GM08714 (cell line): ENCODE measurements around the gene UBE2D2.
"Not testable (repeated sequence)": the region's sequence is repeated elsewhere in the genome, so short reads cannot be mapped to it uniquely, and the experiment has no call there.

Experiments
- H3K4me3 ChIP-seq: fragments of 200-500 bp; sonication (Bioruptor generic); 2 replicates; pipeline ENCODE4 v1.5.1; 2014; ENCODE audit warnings: mild to moderate bottlenecking, low read length, inconsistent platforms
- ZNF274 ChIP-seq: IDR thresholded peaks from 2 replicates; pipeline ENCODE4 v1.6.1; 2012; ENCODE audit warnings: mild to moderate bottlenecking, low read depth, low read length

Gene UBE2D2

GRCh38 chr5:139566611-139567010, 5.5 kb downstream of the UBE2D2 start:
- H3K4me3 ChIP-seq = peak overlapping the region; percentile 1; the same call in 1 of the 2 replicates
- no peak for TF ChIP-seq ZNF274

- TF ChIP-seq ZNF274 = no peak
- H3K4me3 ChIP-seq = no peak overlapping the region
Measured at GRCh38 chr5:139569270-139569955, 8.3 kb downstream of the UBE2D2 start.

GRCh38 chr5:139571543-139571942, 10.4 kb downstream of the UBE2D2 start:
- H3K4me3 ChIP-seq = no peak overlapping the region
- TF ChIP-seq ZNF274 = no peak

GRCh38 chr5:139571966-139572365, 10.8 kb downstream of the UBE2D2 start:
- no peak overlapping the region for H3K4me3 ChIP-seq
- TF ChIP-seq ZNF274 = no peak

GRCh38 chr5:139574641-139575312, 13.6 kb downstream of the UBE2D2 start:
- H3K4me3 ChIP-seq = no peak overlapping the region
- TF ChIP-seq ZNF274 = no peak

GRCh38 chr5:139575313-139575646, 14.1 kb downstream of the UBE2D2 start:
- H3K4me3 ChIP-seq = no peak overlapping the region
- TF ChIP-seq ZNF274 = no peak

GRCh38 chr5:139575751-139576150, 14.6 kb downstream of the UBE2D2 start:
- TF ChIP-seq ZNF274 = no peak
- H3K4me3 ChIP-seq = no peak overlapping the region

GRCh38 chr5:139577689-139578290, 16.7 kb downstream of the UBE2D2 start:
- peak overlapping the region; percentile 15; the same call in 1 of the 2 replicates for H3K4me3 ChIP-seq
- no peak for TF ChIP-seq ZNF274

- H3K4me3 ChIP-seq = no peak overlapping the region
- TF ChIP-seq ZNF274 = no peak
Measured at GRCh38 chr5:139578325-139578724, 17.2 kb downstream of the UBE2D2 start.

GRCh38 chr5:139582181-139582580, 21.0 kb downstream of the UBE2D2 start:
- H3K4me3 ChIP-seq = not testable (repeated sequence)

- TF ChIP-seq ZNF274 = no peak
Measured at GRCh38 chr5:139584137-139584536, 23.0 kb downstream of the UBE2D2 start.

GRCh38 chr5:139588116-139588515, 27.0 kb downstream of the UBE2D2 start:
- H3K4me3 ChIP-seq = not testable (repeated sequence)

More at GRCh38 chr5:139584137-139584536, 23.0 kb downstream of the UBE2D2 start:
- no peak overlapping the region for H3K4me3 ChIP-seq

- no peak for TF ChIP-seq ZNF274
- H3K4me3 ChIP-seq = no peak overlapping the region
Measured at GRCh38 chr5:139588962-139589361, 27.8 kb downstream of the UBE2D2 start.

- no peak overlapping the region for H3K4me3 ChIP-seq
- no peak for TF ChIP-seq ZNF274
Measured at GRCh38 chr5:139592289-139592688, 31.1 kb downstream of the UBE2D2 start.

GRCh38 chr5:139593076-139593475, 31.9 kb downstream of the UBE2D2 start:
- H3K4me3 ChIP-seq = not testable (repeated sequence)
